ENCODE measurements around the gene VPS26B. TPM values are rescaled to one million over a fixed set of nuclear protein-coding genes. Genes with fewer than 3 reads are reported as not detected.

Gene VPS26B
- total and polyA plus RNA-seq, 9 of the 15 experiments (the other 6 are each of a cell fraction or from before 2014, with no cell fraction given), result 3.5 to 43.3 (median 27.4) TPM

- Histone ChIP-seq H3K9ac (ENCODE audit: insufficient read depth in 1 of 2, low read depth in 2 of 2, low read length in 2 of 2) (no peak overlapping the region; a peak in 1 of 4 replicates), H3K4me1 (replicated peaks in 1 of 2; ENCODE audit: control insufficient read depth in 2 of 2, insufficient read depth in 2 of 2, low read length in 2 of 2) (peaks cover 29 to 53% of the 10 kb centered on the region in 2 experiments), H3K27ac (ENCODE audit: extremely low read depth, low read depth, low read length) (no peak overlapping the region), H3K27me3 (ENCODE audit: control insufficient read depth in 2 of 2, insufficient read depth in 2 of 2, low read length in 2 of 2) (no peaks in the 10 kb centered on the region), H3K9me1 (ENCODE audit: control insufficient read depth, insufficient read depth, low read length) (peaks cover 5% of the 10 kb centered on the region), H4K20me1 (replicated peaks; ENCODE audit: control insufficient read depth, insufficient read depth, low read length) (peaks cover 6% of the 10 kb centered on the region; the same call in 1 of the 2 replicates), H3K36me3 (ENCODE audit: control insufficient read depth, insufficient read depth, low read length) (peaks cover 30% of the 10 kb centered on the region; the same call in 2 of the 3 replicates), H3K79me2 (ENCODE audit: control insufficient read depth, insufficient read depth, low read length) (peaks cover 86% of the 10 kb centered on the region), H2AFZ (ENCODE audit: low read depth, low read length) (no peak overlapping the region), H3K4me2 (ENCODE audit: insufficient read depth, low read length) (no peak overlapping the region), H3K9me3 (replicated peaks; ENCODE audit: control insufficient read depth, insufficient read depth, low read depth, low read length) (no peaks in the 10 kb centered on the region), H3K4me3 (no peak overlapping the region)
- ChIA-PET CTCF (ENCODE audit: low intra/inter-chr PET ratio) (no interaction called here), POLR2A (interaction anchor here (0.6 to 1.2 kb wide), 3 partner anchors 15 to 125 kb away, joined by 4 to 5 read pairs (median 4); partner anchors contain the start of gene ACAD8)
- FAIRE-seq (no peak), ATAC-seq (no peak), DNase-seq (ENCODE audit: extremely low read depth in 1 of 4, low spot score in 3 of 4) (no peak)
- 31% methylated on average over 6 of the region's 6 CpGs for WGBS (ENCODE audit: insufficient coverage, low coverage, missing lambda C conversion rate)
- no TSS peak for BruUV-seq (replicated peaks)
- intact Hi-C loops (cut with micrococcal nuclease), result no loop called here
- in situ Hi-C loops (cut with MboI), result no loop called here
- TF ChIP-seq RREB1 (CRISPR knock-in tag; IDR thresholded peaks at IDR 0.05) (no peak), FOXK1 (CRISPR knock-in tag; IDR thresholded peaks at IDR 0.05; ENCODE audit: borderline replicate concordance) (no peak), RAD51 (IDR thresholded peaks at IDR 0.05; ENCODE audit: borderline replicate concordance, low read depth) (no peak), STAG1 (CRISPR knock-in tag; IDR thresholded peaks at IDR 0.05; ENCODE audit: borderline replicate concordance) (no peak), BMI1 (IDR thresholded peaks at IDR 0.05; ENCODE audit: low read length) (no peak), ZFP36 (IDR thresholded peaks at IDR 0.05; ENCODE audit: low read depth, low read length, partially characterized antibody) (no peak), PTRF (tag; IDR thresholded peaks at IDR 0.05) (no peak), GATAD2B (IDR thresholded peaks at IDR 0.05; ENCODE audit: borderline replicate concordance) (no peak), NR0B1 (IDR thresholded peaks at IDR 0.05; ENCODE audit: partially characterized antibody) (no peak), COPS2 (conservative IDR thresholded peaks at IDR 0.05) (no peak), SUPT5H (IDR thresholded peaks at IDR 0.05) (no peak), TCFL5 (CRISPR knock-in tag; conservative IDR thresholded peaks at IDR 0.05) (no peak), NCOR1 (IDR thresholded peaks at IDR 0.05) (no peak), CEBPB (tag; IDR thresholded peaks at IDR 0.05) (no peak)
- TF ChIP-seq, protein P1, sequence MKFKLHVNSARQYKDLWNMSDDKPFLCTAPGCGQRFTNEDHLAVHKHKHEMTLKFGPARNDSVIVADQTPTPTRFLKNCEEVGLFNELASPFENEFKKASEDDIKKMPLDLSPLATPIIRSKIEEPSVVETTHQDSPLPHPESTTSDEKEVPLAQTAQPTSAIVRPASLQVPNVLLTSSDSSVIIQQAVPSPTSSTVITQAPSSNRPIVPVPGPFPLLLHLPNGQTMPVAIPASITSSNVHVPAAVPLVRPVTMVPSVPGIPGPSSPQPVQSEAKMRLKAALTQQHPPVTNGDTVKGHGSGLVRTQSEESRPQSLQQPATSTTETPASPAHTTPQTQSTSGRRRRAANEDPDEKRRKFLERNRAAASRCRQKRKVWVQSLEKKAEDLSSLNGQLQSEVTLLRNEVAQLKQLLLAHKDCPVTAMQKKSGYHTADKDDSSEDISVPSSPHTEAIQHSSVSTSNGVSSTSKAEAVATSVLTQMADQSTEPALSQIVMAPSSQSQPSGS (CRISPR knock-in tag; IDR thresholded peaks at IDR 0.05), result no peak
These were observed 4.8 kb downstream of the VPS26B start for GRCh38 chr11:134229126-134229790.

Data from K562 (cell line).